Panc1 (cell line): ENCODE measurements around the gene ZMYM3. TPM values are rescaled to one million over a fixed set of nuclear protein-coding genes. Genes with fewer than 3 reads are reported as not detected.
A peak's percentile ranks its signal among the peaks of the same experiment; 100 is the strongest.

Experiments
- ATAC-seq: fragments of 200-7000 bp; cut with Tn5 transposase; 2 replicates; pipeline ENCODE4 v1.9.1; 2020; ENCODE audit warnings: mild to moderate bottlenecking, moderate library complexity
- Bru-seq: library from RNA; stranded (reverse); fragments of 400-500 nt; gene quantifications from one replicate; lab custom pipeline; 2021; lab: Mats Ljungman, UMichigan
- BruChase-seq, 2 experiments: library from RNA; stranded (reverse); fragments of 400-500 nt; gene quantifications; one replicate each; lab custom pipeline; 2021; lab: Mats Ljungman, UMichigan
- BruUV-seq: library from RNA; stranded (reverse); fragments of 400-500 nt; replicated peaks from 2 replicates; lab custom pipeline; 2021; lab: Mats Ljungman, UMichigan
- CTCF ChIA-PET: fragments of 300-600 bp; sonication (Branson Sonifier 250); formaldehyde crosslinking; loops from one replicate; lab custom pipeline; 2022; ENCODE audit warnings: antibody characterized with exemption; lab: Charles Lee
- POLR2A ChIA-PET: fragments of 300-600 bp; sonication (Branson Sonifier 250); formaldehyde crosslinking; loops from one replicate; lab custom pipeline; 2022; ENCODE audit warnings: antibody characterized with exemption; lab: Charles Lee
- DNase-seq: peaks from one replicate; pipeline ENCODE4 v3.0.0-alpha.2; 2010; ENCODE audit warnings: low read depth, low spot score
- H3K27ac ChIP-seq: 2 replicates; pipeline ENCODE4 v1.5.1; 2011; ENCODE audit warnings: mild to moderate bottlenecking, low read length, inconsistent platforms
- H3K27me3 ChIP-seq: fragments of 200-500 bp; sonication (Bioruptor generic); 2 replicates; pipeline ENCODE4 v1.6.0; 2014; ENCODE audit warnings: low read length, inconsistent platforms; ENCODE audit not compliant: control insufficient read depth, insufficient read depth
- H3K36me3 ChIP-seq: fragments of 200-500 bp; sonication (Bioruptor generic); 2 replicates; pipeline ENCODE4 v1.5.1; 2014; ENCODE audit warnings: inconsistent platforms, mild to moderate bottlenecking, low read length, moderate library complexity; ENCODE audit not compliant: control insufficient read depth, insufficient read depth
- H3K4me1 ChIP-seq: 2 replicates; pipeline ENCODE4 v1.5.1; 2011; ENCODE audit warnings: inconsistent platforms, mild to moderate bottlenecking, low read length, moderate library complexity; ENCODE audit not compliant: control insufficient read depth, insufficient read depth
- H3K4me3 ChIP-seq, 2 experiments: 2 replicates each; pipeline ENCODE4 v1.5.1; 2011 to 2012; ENCODE audit warnings: low read depth in 2 of 2, low read length in 2 of 2, mild to moderate bottlenecking in 2 of 2, inconsistent platforms in 1 of 2, moderate library complexity in 1 of 2
- H3K9me3 ChIP-seq: fragments of 200-500 bp; sonication (Bioruptor generic); 2 replicates; pipeline ENCODE4 v1.5.1; 2014; ENCODE audit warnings: low read depth, mild to moderate bottlenecking, inconsistent platforms, low read length, moderate library complexity; ENCODE audit not compliant: control insufficient read depth, insufficient read depth
- POLR2AphosphoS5 ChIP-seq: IDR thresholded peaks from 2 replicates; pipeline ENCODE4 v1.6.1; 2012; ENCODE audit warnings: mild to moderate bottlenecking, low read depth, low read length, moderate library complexity
- SIN3A ChIP-seq: IDR thresholded peaks from 2 replicates; pipeline ENCODE4 v1.6.1; 2012; ENCODE audit warnings: low read depth, mild to moderate bottlenecking, low read length, moderate library complexity, borderline replicate concordance; ENCODE audit not compliant: insufficient read depth
- TCF7L2 ChIP-seq: IDR thresholded peaks from 2 replicates; pipeline ENCODE4 v1.6.1; 2011; ENCODE audit warnings: mild to moderate bottlenecking, low read depth, low read length, inconsistent platforms
- in situ Hi-C: cut with HindIII; loops from 2 replicates; pipeline ENCODE4 v1.10.0; 2016; ENCODE audit warnings: low sequenced_read_pairs, low pct_unique_long_range_greater_than_20kb
- intact Hi-C: fragments of 100-400 bp; cut with micrococcal nuclease; formaldehyde crosslinking; loops from one replicate; pipeline ENCODE4 v1.10.0; 2022; ENCODE audit not compliant: unreplicated experiment
- long read RNA-seq: library from polyadenylated mRNA; unstranded; transcript quantifications from one replicate; pipeline ENCODE4 v2.0.0, GENCODE V29; 2021; ENCODE audit not compliant: unreplicated experiment
- polyA plus RNA-seq: library from polyadenylated mRNA; unstranded; fragments of >200 nt; gene quantifications from one replicate; pipeline ENCODE4 v1.2.1, GENCODE V29; 2012; ENCODE audit warnings: missing spikeins; ENCODE audit not compliant: insufficient read length
- total RNA-seq: library from RNA; stranded (reverse); gene quantifications from one replicate; pipeline ENCODE4 v1.2.1, GENCODE V29; 2021; ENCODE audit not compliant: unreplicated experiment
- TF ChIP-seq, protein P1 (sequence below): fragments of 450-650 bp; IDR thresholded peaks from 2 replicates; pipeline ENCODE4 v1.5.1; 2017; ENCODE audit warnings: mild to moderate bottlenecking
- TF ChIP-seq, protein P2 (sequence below), 2 experiments: IDR thresholded peaks; 2 replicates each; pipeline ENCODE4 v1.6.1; 2011 to 2012; ENCODE audit warnings: low read depth in 2 of 2, control low read depth in 1 of 2, low read length in 1 of 2, mild to moderate bottlenecking in 1 of 2, moderate library complexity in 1 of 2; ENCODE audit not compliant: insufficient read depth in 1 of 2

The ZMYM3 gene
- total RNA-seq (40.2 TPM), Bru-seq, nascent RNA (percentile 61 among the genes with signal in this experiment), BruChase-seq, experiment 1, labeled RNA remaining after a 2-hour chase (percentile 78 among the genes with signal in this experiment), BruChase-seq, experiment 2, labeled RNA remaining after a 6-hour chase (percentile 89 among the genes with signal in this experiment)
- polyA plus RNA-seq = 35.1 TPM
- long read RNA-seq, partial matches to known transcripts = 20 of 35 reads
- long read RNA-seq, other reads (novel, unspliced or antisense) = 14 of 35 reads

- ChIA-PET POLR2A (no interaction called here), CTCF (interaction anchor here (0.6 to 0.8 kb wide), 2 partner anchors 110 to 112 kb away, joined by 3 to 8 read pairs; partner anchors contain the start of genes NLGN3 and TAF1)
- Histone ChIP-seq H3K36me3 (no peaks in the 10 kb centered on the region), H3K27me3 (no peaks in the 10 kb centered on the region), H3K9me3 (no peaks in the 10 kb centered on the region), H3K27ac (peak within 1 kb of the TSS; percentile 82), H3K4me1 (peaks cover 20% of the 10 kb centered on the region), H3K4me3 (peak within 1 kb of the TSS; percentile 79 to 84)
- in situ Hi-C loops (no loop called here), intact Hi-C loops (no loop called here)
- 0 out of 2 replicates have a peak, but pooled peaks have one; percentile 34 for TF ChIP-seq TCF7L2
- TF ChIP-seq, protein P1, sequence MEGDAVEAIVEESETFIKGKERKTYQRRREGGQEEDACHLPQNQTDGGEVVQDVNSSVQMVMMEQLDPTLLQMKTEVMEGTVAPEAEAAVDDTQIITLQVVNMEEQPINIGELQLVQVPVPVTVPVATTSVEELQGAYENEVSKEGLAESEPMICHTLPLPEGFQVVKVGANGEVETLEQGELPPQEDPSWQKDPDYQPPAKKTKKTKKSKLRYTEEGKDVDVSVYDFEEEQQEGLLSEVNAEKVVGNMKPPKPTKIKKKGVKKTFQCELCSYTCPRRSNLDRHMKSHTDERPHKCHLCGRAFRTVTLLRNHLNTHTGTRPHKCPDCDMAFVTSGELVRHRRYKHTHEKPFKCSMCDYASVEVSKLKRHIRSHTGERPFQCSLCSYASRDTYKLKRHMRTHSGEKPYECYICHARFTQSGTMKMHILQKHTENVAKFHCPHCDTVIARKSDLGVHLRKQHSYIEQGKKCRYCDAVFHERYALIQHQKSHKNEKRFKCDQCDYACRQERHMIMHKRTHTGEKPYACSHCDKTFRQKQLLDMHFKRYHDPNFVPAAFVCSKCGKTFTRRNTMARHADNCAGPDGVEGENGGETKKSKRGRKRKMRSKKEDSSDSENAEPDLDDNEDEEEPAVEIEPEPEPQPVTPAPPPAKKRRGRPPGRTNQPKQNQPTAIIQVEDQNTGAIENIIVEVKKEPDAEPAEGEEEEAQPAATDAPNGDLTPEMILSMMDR = no peak
- TF ChIP-seq, protein P2, sequence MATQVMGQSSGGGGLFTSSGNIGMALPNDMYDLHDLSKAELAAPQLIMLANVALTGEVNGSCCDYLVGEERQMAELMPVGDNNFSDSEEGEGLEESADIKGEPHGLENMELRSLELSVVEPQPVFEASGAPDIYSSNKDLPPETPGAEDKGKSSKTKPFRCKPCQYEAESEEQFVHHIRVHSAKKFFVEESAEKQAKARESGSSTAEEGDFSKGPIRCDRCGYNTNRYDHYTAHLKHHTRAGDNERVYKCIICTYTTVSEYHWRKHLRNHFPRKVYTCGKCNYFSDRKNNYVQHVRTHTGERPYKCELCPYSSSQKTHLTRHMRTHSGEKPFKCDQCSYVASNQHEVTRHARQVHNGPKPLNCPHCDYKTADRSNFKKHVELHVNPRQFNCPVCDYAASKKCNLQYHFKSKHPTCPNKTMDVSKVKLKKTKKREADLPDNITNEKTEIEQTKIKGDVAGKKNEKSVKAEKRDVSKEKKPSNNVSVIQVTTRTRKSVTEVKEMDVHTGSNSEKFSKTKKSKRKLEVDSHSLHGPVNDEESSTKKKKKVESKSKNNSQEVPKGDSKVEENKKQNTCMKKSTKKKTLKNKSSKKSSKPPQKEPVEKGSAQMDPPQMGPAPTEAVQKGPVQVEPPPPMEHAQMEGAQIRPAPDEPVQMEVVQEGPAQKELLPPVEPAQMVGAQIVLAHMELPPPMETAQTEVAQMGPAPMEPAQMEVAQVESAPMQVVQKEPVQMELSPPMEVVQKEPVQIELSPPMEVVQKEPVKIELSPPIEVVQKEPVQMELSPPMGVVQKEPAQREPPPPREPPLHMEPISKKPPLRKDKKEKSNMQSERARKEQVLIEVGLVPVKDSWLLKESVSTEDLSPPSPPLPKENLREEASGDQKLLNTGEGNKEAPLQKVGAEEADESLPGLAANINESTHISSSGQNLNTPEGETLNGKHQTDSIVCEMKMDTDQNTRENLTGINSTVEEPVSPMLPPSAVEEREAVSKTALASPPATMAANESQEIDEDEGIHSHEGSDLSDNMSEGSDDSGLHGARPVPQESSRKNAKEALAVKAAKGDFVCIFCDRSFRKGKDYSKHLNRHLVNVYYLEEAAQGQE (IDR thresholded peaks at IDR 0.05; ENCODE audit: insufficient read depth in 1 of 2, low read depth in 2 of 2, low read length in 1 of 2) = no peak
- no peak for DNase-seq
- BruUV-seq = no TSS peak
- ATAC-seq = peak; percentile 94
Measured at GRCh38 chrX:71254092-71254963, at the start of gene ZMYM3. TSS of gene ZMYM3 (minus strand) at chrX:71254140. CDS start at chrX:71253255, 885 bp downstream.

- ATAC-seq = no peak
- TF ChIP-seq SIN3A (no peak), TCF7L2 (no peak), POLR2AphosphoS5 (no peak)
- TF ChIP-seq, protein P1 = no peak
- TF ChIP-seq, protein P2 (IDR thresholded peaks at IDR 0.05; ENCODE audit: insufficient read depth in 1 of 2, low read depth in 2 of 2, low read length in 1 of 2) = no peak
- in situ Hi-C loops = no loop called here
- POLR2A ChIA-PET = no interaction called here
- Histone ChIP-seq H3K36me3 (peaks cover 6% of the 10 kb centered on the region), H3K4me3 (no peak overlapping the region), H3K9me3 (no peaks in the 10 kb centered on the region), H3K4me1 (no peaks in the 10 kb centered on the region), H3K27me3 (no peaks in the 10 kb centered on the region), H3K27ac (no peak overlapping the region)
- no peak for DNase-seq
- CTCF ChIA-PET = no interaction called here
- intact Hi-C loops = no loop called here
- no TSS peak for BruUV-seq
Measured at GRCh38 chrX:71302461-71303213, 48.7 kb upstream of the ZMYM3 start.
